Mammary epithelial cell (primary cell): ENCODE measurements around the gene ZNF695.

Experiments
- CTCF ChIP-seq, 2 donors: IDR thresholded peaks in 1 of 2; conservative IDR thresholded peaks in 1 of 2; 2 replicates each; pipeline ENCODE4 v1.5.1; 2011 to 2012; ENCODE audit warnings: inconsistent platforms in 2 of 2, low read length in 2 of 2, mild to moderate bottlenecking in 2 of 2, control low read depth in 1 of 2, low read depth in 1 of 2; ENCODE audit not compliant: insufficient read depth in 1 of 2; ENCODE audit errors: extremely low read depth in 1 of 2
- EZH2 ChIP-seq: IDR thresholded peaks from 2 replicates; pipeline ENCODE4 v1.6.1; 2012; ENCODE audit warnings: low read length, inconsistent platforms, borderline replicate concordance

- TF ChIP-seq EZH2 (no peak), CTCF (conservative IDR thresholded peaks at IDR 0.05 in 1 of 2, IDR thresholded peaks at IDR 0.05 in 1 of 2; ENCODE audit: extremely low read depth in 1 of 2, insufficient read depth in 1 of 2, low read depth in 1 of 2, low read length in 2 of 2) (no peak)
Measured at GRCh38 chr1:246978281-246978680, 29.6 kb downstream of the ZNF695 start.
